ENCODE results near the gene TRIM59.

Gene TRIM59, protein sequence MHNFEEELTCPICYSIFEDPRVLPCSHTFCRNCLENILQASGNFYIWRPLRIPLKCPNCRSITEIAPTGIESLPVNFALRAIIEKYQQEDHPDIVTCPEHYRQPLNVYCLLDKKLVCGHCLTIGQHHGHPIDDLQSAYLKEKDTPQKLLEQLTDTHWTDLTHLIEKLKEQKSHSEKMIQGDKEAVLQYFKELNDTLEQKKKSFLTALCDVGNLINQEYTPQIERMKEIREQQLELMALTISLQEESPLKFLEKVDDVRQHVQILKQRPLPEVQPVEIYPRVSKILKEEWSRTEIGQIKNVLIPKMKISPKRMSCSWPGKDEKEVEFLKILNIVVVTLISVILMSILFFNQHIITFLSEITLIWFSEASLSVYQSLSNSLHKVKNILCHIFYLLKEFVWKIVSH

DNA sequence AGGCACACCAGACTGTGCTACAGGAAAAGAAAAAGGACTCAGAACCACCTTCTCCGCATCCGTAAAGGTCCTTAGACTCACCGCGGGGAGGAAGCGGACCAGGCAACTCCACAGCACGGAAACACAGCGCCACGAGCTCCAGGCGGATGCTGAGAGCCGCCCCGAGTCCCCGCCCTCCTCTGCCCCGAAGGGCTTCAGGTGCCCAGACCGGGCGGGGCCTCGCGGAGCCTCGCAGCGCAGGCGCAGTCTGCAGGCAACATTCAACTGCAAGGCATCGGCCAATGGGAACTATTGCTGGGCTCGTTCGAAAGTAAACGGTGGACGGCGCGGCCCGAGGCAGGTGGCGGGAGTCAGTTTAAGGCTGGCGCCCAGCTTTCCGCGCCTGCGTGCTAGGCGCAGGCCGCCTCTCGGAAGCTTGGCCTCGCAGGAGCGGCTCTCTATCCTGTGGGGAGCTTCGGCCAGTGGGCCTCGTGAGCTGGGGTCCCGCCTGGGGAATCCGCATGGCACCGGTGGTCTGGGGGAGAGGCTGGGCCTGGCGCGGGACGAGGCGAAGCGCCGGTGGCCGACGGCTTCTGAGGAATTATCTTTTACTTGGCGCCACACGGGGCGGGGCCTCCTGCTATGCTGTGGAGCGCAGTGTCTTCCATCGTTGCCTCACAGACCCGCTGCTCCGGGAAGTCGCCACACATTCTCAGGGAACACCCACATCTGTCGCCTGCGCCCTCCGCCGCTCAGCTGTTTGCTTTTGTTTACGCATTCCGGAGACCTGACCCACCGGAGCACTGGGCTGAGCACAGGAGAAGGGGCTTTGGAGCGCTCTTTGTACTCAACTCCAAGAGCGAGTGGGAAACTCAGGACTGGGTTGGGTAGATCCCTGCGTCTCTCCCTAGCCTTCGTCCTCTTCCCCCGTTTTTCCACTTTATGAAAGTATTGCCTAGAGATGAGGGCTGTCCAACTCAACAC, at the start of gene TRIM59:
TSS of gene TRIM59 (minus strand) at position 151 of the 963 bp plus-strand sequence. CDS start 10,603 bp downstream, outside the sequence.
- in situ Hi-C loops (cut with HindIII; ENCODE audit: low pct_ligation_motif_present, low pct_unique_long_range_greater_than_20kb, low sequenced_read_pairs) = no loop called here
- DNase-seq = peak; percentile 97

DNA sequence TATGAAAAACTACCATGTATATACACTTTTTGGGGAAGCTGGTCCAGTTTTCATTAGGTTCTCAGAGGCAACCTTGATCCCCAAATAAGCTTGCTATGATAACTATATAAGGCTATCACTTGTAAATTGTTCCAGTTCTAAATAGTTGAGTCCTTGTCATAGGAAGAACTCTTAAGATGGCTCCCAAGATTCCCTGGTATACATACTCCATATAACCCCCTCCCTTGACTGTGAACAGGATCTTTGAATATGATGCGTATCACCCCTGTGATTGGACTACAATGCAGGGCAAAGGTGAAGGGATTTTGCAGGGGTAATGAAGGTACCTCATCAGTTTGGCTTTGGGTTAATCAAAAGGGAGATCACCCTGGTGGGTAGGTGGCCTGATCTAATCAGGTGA, 48.6 kb upstream of the TRIM59 start:
- DNase-seq = no peak
- in situ Hi-C loops (cut with HindIII; ENCODE audit: low pct_ligation_motif_present, low pct_unique_long_range_greater_than_20kb, low sequenced_read_pairs) = no loop called here

GRCh38 chr3:160490166-160490565, 40.6 kb upstream of the TRIM59 start:
- no peak for DNase-seq
- in situ Hi-C loops (cut with HindIII; ENCODE audit: low pct_ligation_motif_present, low pct_unique_long_range_greater_than_20kb, low sequenced_read_pairs) = no loop called here

- peak; percentile 59 for DNase-seq
- in situ Hi-C loops (cut with HindIII; ENCODE audit: low pct_ligation_motif_present, low pct_unique_long_range_greater_than_20kb, low sequenced_read_pairs) = no loop called here
These were observed 36.9 kb upstream of the TRIM59 start for GRCh38 chr3:160486459-160486869.

DNA sequence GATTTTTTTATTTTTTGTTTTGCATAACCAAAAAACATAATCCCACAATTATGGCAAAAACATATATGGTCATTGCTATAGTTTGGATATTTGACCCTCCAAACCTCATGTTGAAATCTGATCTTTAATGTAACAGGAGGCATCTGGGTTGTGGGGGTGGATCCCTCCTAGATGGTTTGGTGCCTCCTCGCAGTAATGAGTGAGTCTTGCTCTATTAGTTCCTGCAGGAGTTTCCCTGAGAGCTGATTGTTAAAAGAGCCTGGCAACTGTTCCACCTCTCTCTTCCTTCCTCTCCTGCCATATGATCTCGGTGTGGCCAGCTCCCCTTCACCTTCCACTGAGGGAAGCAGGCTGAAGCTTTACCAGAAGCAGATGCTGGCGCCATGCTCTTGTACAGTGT, 33.2 kb upstream of the TRIM59 start:
- in situ Hi-C loops (cut with HindIII; ENCODE audit: low pct_ligation_motif_present, low pct_unique_long_range_greater_than_20kb, low sequenced_read_pairs) = no loop called here

GRCh38 chr3:160481856-160482255, 32.3 kb upstream of the TRIM59 start:
- in situ Hi-C loops (cut with HindIII; ENCODE audit: low pct_ligation_motif_present, low pct_unique_long_range_greater_than_20kb, low sequenced_read_pairs) = no loop called here

More for the DNA sequence above, 33.2 kb upstream of the TRIM59 start:
- no peak for DNase-seq

DNA sequence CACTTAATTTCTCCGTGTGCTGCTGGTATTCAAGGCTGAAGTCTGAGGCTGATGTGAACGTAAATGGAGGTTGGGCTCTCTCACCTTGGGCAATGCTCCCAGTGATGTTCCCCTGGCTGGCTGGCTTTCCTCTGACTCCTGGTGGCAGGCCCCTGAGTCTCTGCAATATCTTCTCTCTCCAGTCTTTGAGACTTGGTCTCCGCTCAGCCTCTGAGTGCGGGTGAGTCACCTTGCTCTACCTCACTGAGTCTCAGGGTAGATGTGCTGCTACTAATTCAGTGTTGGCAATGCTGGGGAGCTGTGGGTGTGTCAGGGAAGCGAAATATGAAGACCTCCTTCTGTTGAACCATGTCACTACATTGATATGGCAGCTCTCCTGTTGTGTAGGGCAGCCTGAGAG, 31.3 kb upstream of the TRIM59 start:
- in situ Hi-C loops (cut with HindIII; ENCODE audit: low pct_ligation_motif_present, low pct_unique_long_range_greater_than_20kb, low sequenced_read_pairs) = no loop called here
- DNase-seq = no peak

More at GRCh38 chr3:160481856-160482255, 32.3 kb upstream of the TRIM59 start:
- DNase-seq = no peak

- no peak for DNase-seq
- in situ Hi-C loops (cut with HindIII; ENCODE audit: low pct_ligation_motif_present, low pct_unique_long_range_greater_than_20kb, low sequenced_read_pairs) = no loop called here
These were observed 29.8 kb upstream of the TRIM59 start for GRCh38 chr3:160479376-160479775.

GRCh38 chr3:160478338-160478737, 28.8 kb upstream of the TRIM59 start:
- DNase-seq = no peak
- in situ Hi-C loops (cut with HindIII; ENCODE audit: low pct_ligation_motif_present, low pct_unique_long_range_greater_than_20kb, low sequenced_read_pairs) = no loop called here

DNA sequence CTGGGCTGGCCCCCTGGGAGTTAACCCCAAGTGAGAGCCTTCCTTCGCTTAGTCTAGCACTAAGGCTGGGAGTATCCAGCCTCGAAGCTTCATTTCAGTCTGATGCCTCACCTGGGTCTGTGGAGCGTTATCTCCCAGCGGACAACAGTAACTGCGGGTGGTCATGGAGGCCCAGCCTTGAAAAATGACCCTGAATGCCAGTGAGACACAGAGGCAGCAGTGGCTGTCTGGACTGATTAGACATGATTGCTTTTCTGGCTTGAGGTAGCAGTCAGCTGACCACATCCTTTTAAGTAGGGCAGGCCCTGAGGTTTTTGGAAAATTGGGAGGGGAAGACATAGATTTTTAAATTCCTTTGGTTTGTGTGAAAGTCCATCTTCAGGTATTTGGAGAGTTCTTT, 28.2 kb upstream of the TRIM59 start:
- DNase-seq = no peak
- in situ Hi-C loops (cut with HindIII; ENCODE audit: low pct_ligation_motif_present, low pct_unique_long_range_greater_than_20kb, low sequenced_read_pairs) = no loop called here

- no peak for DNase-seq
- in situ Hi-C loops (cut with HindIII; ENCODE audit: low pct_ligation_motif_present, low pct_unique_long_range_greater_than_20kb, low sequenced_read_pairs) = no loop called here
These were observed 26.3 kb upstream of the TRIM59 start for GRCh38 chr3:160475884-160476283.

DNA sequence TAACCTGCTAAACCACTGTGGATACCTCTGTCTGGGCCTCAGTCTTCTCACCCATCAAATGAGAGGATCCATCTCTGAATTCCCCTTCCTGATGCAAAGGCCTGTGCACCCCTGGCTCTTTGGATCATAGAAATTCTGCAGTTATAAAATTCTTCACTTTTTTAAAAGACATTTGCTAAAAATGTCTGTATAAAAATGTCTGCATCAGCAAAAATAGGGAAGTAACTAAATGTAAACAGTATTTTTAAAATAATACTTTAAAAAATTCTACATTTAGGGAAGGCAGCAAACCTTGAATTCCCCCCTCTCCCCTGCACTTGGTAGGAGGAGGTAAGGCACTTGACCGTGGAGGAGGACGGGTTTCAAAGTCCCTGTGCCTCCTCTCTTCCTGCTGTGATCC, 25.6 kb upstream of the TRIM59 start:
- in situ Hi-C loops (cut with HindIII; ENCODE audit: low pct_ligation_motif_present, low pct_unique_long_range_greater_than_20kb, low sequenced_read_pairs) = no loop called here
- no peak for DNase-seq

DNA sequence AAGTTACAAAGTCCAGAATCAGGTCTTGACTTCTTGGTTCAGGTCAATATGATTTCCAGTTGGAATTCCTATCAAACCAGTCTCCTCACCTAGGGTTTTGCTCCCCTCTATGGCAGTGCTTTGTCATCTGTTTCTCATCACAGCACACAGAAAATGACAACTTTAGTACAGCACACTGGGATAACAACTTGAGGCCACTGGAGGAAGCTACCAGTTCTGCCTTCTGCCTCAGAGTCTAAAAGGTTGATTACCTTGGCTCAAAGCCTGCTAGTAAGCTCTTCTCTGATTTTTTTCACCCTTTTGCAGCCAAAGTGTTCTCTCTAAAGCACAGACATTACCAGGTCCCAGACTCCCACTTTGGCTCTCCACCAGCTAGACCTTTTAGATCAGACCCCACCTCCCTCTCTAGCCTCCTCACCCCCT, 24.8 kb upstream of the TRIM59 start:
- no peak for DNase-seq
- in situ Hi-C loops (cut with HindIII; ENCODE audit: low pct_ligation_motif_present, low pct_unique_long_range_greater_than_20kb, low sequenced_read_pairs) = no loop called here

DNA sequence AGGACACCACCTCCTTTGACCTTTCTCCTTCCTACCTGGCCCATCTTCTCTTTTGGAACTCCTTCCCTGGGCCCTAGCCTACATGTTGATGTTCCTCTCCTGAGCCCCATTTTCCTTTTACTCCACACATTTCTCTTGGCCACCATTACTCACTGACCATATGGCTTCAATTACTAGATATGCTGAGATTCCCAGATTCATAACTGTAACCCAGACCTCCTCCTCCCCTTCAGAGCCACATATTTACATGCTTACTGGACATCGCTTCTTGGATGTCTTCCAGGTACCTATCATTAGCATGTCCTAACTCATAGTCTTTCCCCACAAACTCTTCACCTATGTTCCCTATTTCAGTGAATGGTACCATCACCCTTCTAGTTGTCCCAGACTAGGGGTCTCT, 24.4 kb upstream of the TRIM59 start:
- DNase-seq = no peak
- in situ Hi-C loops (cut with HindIII; ENCODE audit: low pct_ligation_motif_present, low pct_unique_long_range_greater_than_20kb, low sequenced_read_pairs) = no loop called here

- DNase-seq = no peak
- in situ Hi-C loops (cut with HindIII; ENCODE audit: low pct_ligation_motif_present, low pct_unique_long_range_greater_than_20kb, low sequenced_read_pairs) = no loop called here
These were observed 23.6 kb upstream of the TRIM59 start for GRCh38 chr3:160473221-160473620.

DNA sequence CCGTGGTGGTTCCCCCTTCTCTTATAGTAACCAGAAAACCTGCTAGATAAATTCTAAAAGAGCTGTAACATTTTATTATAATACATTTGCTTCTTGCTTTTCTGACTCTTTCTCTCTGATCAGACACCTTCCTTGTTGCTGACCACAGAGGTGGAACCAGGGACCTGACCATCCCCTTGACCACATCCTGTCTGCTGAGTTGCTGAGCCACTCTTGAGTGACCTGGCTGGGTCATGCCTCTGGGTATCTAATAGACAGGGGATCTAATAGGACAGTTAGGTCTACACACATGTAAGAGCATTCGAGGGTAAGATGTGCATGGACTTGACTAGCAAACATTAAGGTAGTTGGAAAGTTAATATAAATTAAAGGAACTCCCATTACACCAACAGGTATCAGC, 22.8 kb upstream of the TRIM59 start:
- in situ Hi-C loops (cut with HindIII; ENCODE audit: low pct_ligation_motif_present, low pct_unique_long_range_greater_than_20kb, low sequenced_read_pairs) = no loop called here
- no peak for DNase-seq

DNA sequence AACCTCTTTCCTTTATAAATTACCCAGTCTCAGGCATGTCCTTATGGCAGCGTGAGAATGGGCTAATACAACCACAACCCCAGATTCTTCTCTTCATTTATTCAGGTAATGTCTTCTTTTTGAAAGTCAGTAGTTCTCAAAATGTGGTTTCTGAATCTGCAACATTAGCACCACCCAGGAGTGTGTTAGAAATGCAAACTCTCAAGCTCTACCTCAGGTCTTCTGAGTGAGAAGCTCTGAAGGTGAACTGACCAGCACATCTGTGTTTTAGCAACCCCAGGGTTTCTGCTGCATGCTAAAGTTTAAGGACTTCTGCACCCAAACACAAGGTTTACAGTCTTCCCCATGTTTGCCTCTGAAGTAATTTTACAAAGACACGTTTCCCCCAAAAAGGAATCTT, 22.3 kb upstream of the TRIM59 start:
- DNase-seq = no peak
- in situ Hi-C loops (cut with HindIII; ENCODE audit: low pct_ligation_motif_present, low pct_unique_long_range_greater_than_20kb, low sequenced_read_pairs) = no loop called here

GRCh38 chr3:160470181-160470580, 20.6 kb upstream of the TRIM59 start:
- in situ Hi-C loops (cut with HindIII; ENCODE audit: low pct_ligation_motif_present, low pct_unique_long_range_greater_than_20kb, low sequenced_read_pairs) = no loop called here
- DNase-seq = no peak

GRCh38 chr3:160464971-160465370, 15.4 kb upstream of the TRIM59 start:
- in situ Hi-C loops (cut with HindIII; ENCODE audit: low pct_ligation_motif_present, low pct_unique_long_range_greater_than_20kb, low sequenced_read_pairs) = no loop called here
- no peak for DNase-seq

All from ACHN (cell line).